Endothelial cell of umbilical vein (primary cell): ENCODE results near the gene ADORA2A.

ENCODE experiments used
- JUN ChIP-seq: IDR thresholded peaks from 2 replicates; pipeline ENCODE4 v1.6.1; 2011; ENCODE audit warnings: borderline replicate concordance, low read depth; ENCODE audit not compliant: insufficient read length, insufficient read depth
- POLR2A ChIP-seq: IDR thresholded peaks from 2 replicates; pipeline ENCODE4 v1.6.1; 2012; ENCODE audit warnings: low read depth, mild to moderate bottlenecking, control low read depth, low read length
- POLR2AphosphoS5 ChIP-seq: IDR thresholded peaks from 2 replicates; pipeline ENCODE4 v1.6.1; 2012; ENCODE audit warnings: low read depth, mild to moderate bottlenecking, control low read depth, low read length, moderate library complexity; ENCODE audit not compliant: insufficient read depth
- TF ChIP-seq, protein P1 (sequence below), 2 donors: IDR thresholded peaks; 1 replicate in 1 of 2; 2 replicates in 1 of 2; pipeline ENCODE4 v1.5.1; 2011; ENCODE audit warnings: low read length in 2 of 2, mild to moderate bottlenecking in 2 of 2, moderate library complexity in 2 of 2, control low read depth in 1 of 2, inconsistent platforms in 1 of 2, low read depth in 1 of 2; ENCODE audit not compliant: insufficient read depth in 1 of 2; ENCODE audit errors: extremely low read depth in 1 of 2

DNA sequence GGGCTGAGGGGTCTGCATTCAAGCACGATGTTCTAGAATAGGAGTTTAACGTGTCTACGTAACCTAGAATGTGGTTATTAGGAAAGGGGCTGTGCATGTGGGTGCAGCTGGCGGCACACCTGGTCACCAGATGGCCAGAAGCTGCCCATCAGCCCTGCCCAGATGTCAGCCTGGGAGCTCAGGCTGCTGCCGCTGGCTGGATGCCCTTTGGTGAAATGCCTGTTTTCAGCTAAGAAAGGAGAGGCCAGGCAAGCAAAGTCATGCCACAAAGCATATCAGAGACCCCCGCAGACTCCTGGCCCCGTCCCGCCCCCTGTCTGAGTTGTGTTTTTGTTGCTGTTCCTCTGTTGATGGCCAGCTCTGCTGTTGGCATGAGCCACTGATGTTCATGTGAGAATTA is 11.3 kb upstream of the ADORA2A start:
- TF ChIP-seq, protein P1, sequence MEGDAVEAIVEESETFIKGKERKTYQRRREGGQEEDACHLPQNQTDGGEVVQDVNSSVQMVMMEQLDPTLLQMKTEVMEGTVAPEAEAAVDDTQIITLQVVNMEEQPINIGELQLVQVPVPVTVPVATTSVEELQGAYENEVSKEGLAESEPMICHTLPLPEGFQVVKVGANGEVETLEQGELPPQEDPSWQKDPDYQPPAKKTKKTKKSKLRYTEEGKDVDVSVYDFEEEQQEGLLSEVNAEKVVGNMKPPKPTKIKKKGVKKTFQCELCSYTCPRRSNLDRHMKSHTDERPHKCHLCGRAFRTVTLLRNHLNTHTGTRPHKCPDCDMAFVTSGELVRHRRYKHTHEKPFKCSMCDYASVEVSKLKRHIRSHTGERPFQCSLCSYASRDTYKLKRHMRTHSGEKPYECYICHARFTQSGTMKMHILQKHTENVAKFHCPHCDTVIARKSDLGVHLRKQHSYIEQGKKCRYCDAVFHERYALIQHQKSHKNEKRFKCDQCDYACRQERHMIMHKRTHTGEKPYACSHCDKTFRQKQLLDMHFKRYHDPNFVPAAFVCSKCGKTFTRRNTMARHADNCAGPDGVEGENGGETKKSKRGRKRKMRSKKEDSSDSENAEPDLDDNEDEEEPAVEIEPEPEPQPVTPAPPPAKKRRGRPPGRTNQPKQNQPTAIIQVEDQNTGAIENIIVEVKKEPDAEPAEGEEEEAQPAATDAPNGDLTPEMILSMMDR (IDR thresholded peaks at IDR 0.05; ENCODE audit: extremely low read depth in 1 of 2, insufficient read depth in 1 of 2, low read depth in 1 of 2, low read length in 2 of 2): no peak
- TF ChIP-seq POLR2A (no peak), POLR2AphosphoS5 (no peak), JUN (no peak)
